Liver (tissue), 9 donors: ENCODE measurements around the gene ATXN7L3. TPM values are rescaled to one million over a fixed set of nuclear protein-coding genes. Genes with fewer than 3 reads are reported as not detected.

Source experiments
- DNase-seq: peaks from one replicate; pipeline ENCODE4 v3.0.0-alpha.2; 2017; ENCODE audit warnings: low spot score
- H3K27ac ChIP-seq, 2 donors: one replicate each; pipeline ENCODE4 v1.7.0; 2013; ENCODE audit warnings: inconsistent platforms in 2 of 2, low read length in 2 of 2, control low read depth in 1 of 2, low read depth in 1 of 2, mild to moderate bottlenecking in 1 of 2
- H3K27me3 ChIP-seq, 4 donors: one replicate each; pipeline versions ENCODE4 v1.6.1 to v1.7.0; 2013; ENCODE audit warnings: low read length in 3 of 4, inconsistent platforms in 1 of 4, mild to moderate bottlenecking in 1 of 4, moderate library complexity in 1 of 4; ENCODE audit not compliant: control insufficient read depth in 4 of 4, insufficient read depth in 4 of 4
- H3K36me3 ChIP-seq, 4 donors: one replicate each; pipeline versions ENCODE4 v1.6.1 to v1.7.0; 2013; ENCODE audit warnings: low read length in 3 of 4, mild to moderate bottlenecking in 3 of 4, low read depth in 1 of 4, moderate library complexity in 1 of 4; ENCODE audit not compliant: control insufficient read depth in 4 of 4, insufficient read depth in 3 of 4
- H3K4me1 ChIP-seq, 4 donors: one replicate each; pipeline versions ENCODE4 v1.6.1 to v1.7.0; 2013; ENCODE audit warnings: low read length in 3 of 4, mild to moderate bottlenecking in 3 of 4, moderate library complexity in 1 of 4; ENCODE audit not compliant: control insufficient read depth in 4 of 4, insufficient read depth in 4 of 4
- H3K4me3 ChIP-seq, 3 donors: one replicate each; pipeline versions ENCODE4 v1.6.1 to v1.7.0; 2013; ENCODE audit warnings: low read length in 3 of 3, control low read depth in 1 of 3, low read depth in 1 of 3, mild to moderate bottlenecking in 1 of 3
- H3K9ac ChIP-seq, 2 donors: one replicate each; pipeline ENCODE4 v1.7.0; 2013; ENCODE audit warnings: low read length in 2 of 2, mild to moderate bottlenecking in 2 of 2, moderate library complexity in 2 of 2, control low read depth in 1 of 2, low read depth in 1 of 2
- H3K9me3 ChIP-seq, 4 donors: one replicate each; pipeline versions ENCODE4 v1.6.1 to v1.7.0; 2013; ENCODE audit warnings: low read length in 3 of 4; ENCODE audit not compliant: control insufficient read depth in 4 of 4
- EGR1 ChIP-seq, 2 donors: IDR thresholded peaks; 2 replicates each; pipeline ENCODE4 v1.6.1; 2016 to 2018; ENCODE audit warnings: antibody characterized with exemption in 2 of 2, low read depth in 2 of 2
- FOXA1 ChIP-seq: IDR thresholded peaks from 2 replicates; pipeline ENCODE4 v1.6.1; 2016; ENCODE audit warnings: antibody characterized with exemption
- FOXA2 ChIP-seq: IDR thresholded peaks from 2 replicates; pipeline ENCODE4 v1.6.1; 2016; ENCODE audit warnings: antibody characterized with exemption
- GABPA ChIP-seq, 2 donors: IDR thresholded peaks in 1 of 2; conservative IDR thresholded peaks in 1 of 2; 2 replicates each; pipeline ENCODE4 v1.6.1; 2016; ENCODE audit warnings: antibody characterized with exemption in 2 of 2, mild to moderate bottlenecking in 1 of 2, moderate library complexity in 1 of 2
- HNF4A ChIP-seq, 2 donors: conservative IDR thresholded peaks; 2 replicates each; pipeline ENCODE4 v1.6.1; 2016; ENCODE audit warnings: antibody characterized with exemption in 2 of 2, mild to moderate bottlenecking in 2 of 2
- HNF4G ChIP-seq: IDR thresholded peaks from 2 replicates; pipeline ENCODE4 v1.6.1; 2016; ENCODE audit warnings: antibody characterized with exemption
- JUND ChIP-seq, 2 donors: IDR thresholded peaks; 2 replicates each; pipeline ENCODE4 v1.6.1; 2016; ENCODE audit warnings: antibody characterized with exemption in 2 of 2
- NR2F2 ChIP-seq: IDR thresholded peaks from 2 replicates; pipeline ENCODE4 v1.6.1; 2016; ENCODE audit warnings: antibody characterized with exemption
- RAD21 ChIP-seq, 2 donors: IDR thresholded peaks; 2 replicates each; pipeline ENCODE4 v1.6.1; 2016; ENCODE audit warnings: antibody characterized with exemption in 2 of 2, mild to moderate bottlenecking in 2 of 2
- RXRA ChIP-seq, 2 donors: IDR thresholded peaks; 2 replicates each; pipeline ENCODE4 v1.6.1; 2017 to 2018; ENCODE audit warnings: antibody characterized with exemption in 2 of 2, mild to moderate bottlenecking in 1 of 2
- SP1 ChIP-seq: IDR thresholded peaks from 2 replicates; pipeline ENCODE4 v1.6.1; 2018; ENCODE audit warnings: antibody characterized with exemption, mild to moderate bottlenecking
- TAF1 ChIP-seq: conservative IDR thresholded peaks from 2 replicates; pipeline ENCODE4 v1.6.1; 2016; ENCODE audit warnings: antibody characterized with exemption, mild to moderate bottlenecking
- YY1 ChIP-seq: IDR thresholded peaks from 2 replicates; pipeline ENCODE4 v1.6.1; 2016; ENCODE audit warnings: antibody characterized with exemption, mild to moderate bottlenecking
- WGBS: extraction: QIAGEN DNeasy Blood & Tissue Kit; methylation state at CpG from one replicate; pipeline ENCODE4 v1.1.7; 2013; 5-methylcytosine and 5-hydroxymethylcytosine counted together
- polyA plus RNA-seq, 2 donors: library from polyadenylated mRNA; stranded (reverse) in 1 of 2; unstranded in 1 of 2; fragments of 200-250 nt in 1 of 2; fragments of >200 nt in 1 of 2; fragmentation: Nextera tagmentation in 1 of 2; extraction: Ambion mirVana in 1 of 2; gene quantifications; one replicate each; pipeline versions ENCODE4 v1.2.1 to v1.2.3, GENCODE V29; 2013 to 2015
- total RNA-seq, 2 donors: library from RNA; depleted of rRNA; stranded (reverse); fragments of >200 nt; gene quantifications; one replicate each; pipeline ENCODE4 v1.2.3, GENCODE V29; 2014
- TF ChIP-seq, protein P1 (sequence below): fragments of 150-350 bp; IDR thresholded peaks from 2 replicates; pipeline ENCODE4 v1.5.1; 2017; ENCODE audit warnings: improper control_type of control experiment, low read depth, low read length; ENCODE audit not compliant: missing input control
- TF ChIP-seq, protein P2 (sequence below): IDR thresholded peaks from 2 replicates; pipeline ENCODE4 v1.6.1; 2016; ENCODE audit warnings: antibody characterized with exemption
- TF ChIP-seq, protein P3 (sequence below): IDR thresholded peaks from 2 replicates; pipeline ENCODE4 v1.6.1; 2016; ENCODE audit warnings: antibody characterized with exemption, mild to moderate bottlenecking
- TF ChIP-seq, protein P4 (sequence below): IDR thresholded peaks from 2 replicates; pipeline ENCODE4 v1.6.1; 2016; ENCODE audit warnings: antibody characterized with exemption
- TF ChIP-seq, protein P5 (sequence below): IDR thresholded peaks from 2 replicates; pipeline ENCODE4 v1.6.1; 2016; ENCODE audit warnings: antibody characterized with exemption
- donor health status: healthy.
- donor health status: healthy.
- donor health status: healthy.
- donor health status: healthy.
- donor health status: healthy.

ATXN7L3 gene
- total and polyA plus RNA-seq, 4 donors, result 5.1 to 20.9 (median 14.7) TPM

DNA sequence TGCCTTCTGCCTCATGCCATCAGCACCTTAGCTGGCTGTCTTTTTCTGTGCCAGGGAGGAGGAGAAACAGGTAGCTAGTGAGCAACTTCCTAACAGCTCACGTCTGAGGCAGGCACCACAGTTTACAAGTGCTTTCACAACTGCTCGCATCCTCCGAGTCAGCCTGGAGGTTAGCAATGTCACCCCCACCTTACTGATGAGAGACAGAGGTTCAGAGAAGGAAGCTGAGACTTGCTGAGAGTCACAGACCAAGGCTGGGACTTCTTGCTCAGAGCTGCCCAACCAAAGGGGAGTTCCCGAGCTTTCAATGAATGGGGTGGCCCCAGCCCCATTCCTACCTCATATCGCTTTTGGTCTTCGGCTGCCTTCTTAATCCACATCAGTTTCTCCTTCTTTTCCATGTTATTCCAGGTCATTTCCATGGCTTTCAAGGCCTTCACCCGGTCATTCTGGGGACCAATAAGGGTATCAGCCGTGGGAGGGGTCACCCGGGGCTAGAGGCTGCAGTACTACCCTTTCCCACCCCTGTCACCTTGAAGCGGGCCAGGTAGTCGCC lies 10.2 kb upstream of the ATXN7L3 start:
- DNase-seq, result no peak
- no peaks in the 10 kb centered on the region for H3K27me3 ChIP-seq
- TF ChIP-seq FOXA2 (no peak), NR2F2 (no peak), JUND (IDR thresholded peaks at IDR 0.05) (no peak), RAD21 (IDR thresholded peaks at IDR 0.05) (no peak), YY1 (no peak), EGR1 (IDR thresholded peaks at IDR 0.05; ENCODE audit: low read depth in 2 of 2) (no peak), SP1 (no peak), HNF4G (no peak), FOXA1 (no peak), TAF1 (no peak), RXRA (IDR thresholded peaks at IDR 0.05) (no peak), HNF4A (conservative IDR thresholded peaks at IDR 0.05) (no peak), GABPA (IDR thresholded peaks at IDR 0.05 in 1 of 2, conservative IDR thresholded peaks at IDR 0.05 in 1 of 2) (no peak)
- TF ChIP-seq, protein P1, sequence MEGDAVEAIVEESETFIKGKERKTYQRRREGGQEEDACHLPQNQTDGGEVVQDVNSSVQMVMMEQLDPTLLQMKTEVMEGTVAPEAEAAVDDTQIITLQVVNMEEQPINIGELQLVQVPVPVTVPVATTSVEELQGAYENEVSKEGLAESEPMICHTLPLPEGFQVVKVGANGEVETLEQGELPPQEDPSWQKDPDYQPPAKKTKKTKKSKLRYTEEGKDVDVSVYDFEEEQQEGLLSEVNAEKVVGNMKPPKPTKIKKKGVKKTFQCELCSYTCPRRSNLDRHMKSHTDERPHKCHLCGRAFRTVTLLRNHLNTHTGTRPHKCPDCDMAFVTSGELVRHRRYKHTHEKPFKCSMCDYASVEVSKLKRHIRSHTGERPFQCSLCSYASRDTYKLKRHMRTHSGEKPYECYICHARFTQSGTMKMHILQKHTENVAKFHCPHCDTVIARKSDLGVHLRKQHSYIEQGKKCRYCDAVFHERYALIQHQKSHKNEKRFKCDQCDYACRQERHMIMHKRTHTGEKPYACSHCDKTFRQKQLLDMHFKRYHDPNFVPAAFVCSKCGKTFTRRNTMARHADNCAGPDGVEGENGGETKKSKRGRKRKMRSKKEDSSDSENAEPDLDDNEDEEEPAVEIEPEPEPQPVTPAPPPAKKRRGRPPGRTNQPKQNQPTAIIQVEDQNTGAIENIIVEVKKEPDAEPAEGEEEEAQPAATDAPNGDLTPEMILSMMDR, result no peak
- TF ChIP-seq, protein P2, sequence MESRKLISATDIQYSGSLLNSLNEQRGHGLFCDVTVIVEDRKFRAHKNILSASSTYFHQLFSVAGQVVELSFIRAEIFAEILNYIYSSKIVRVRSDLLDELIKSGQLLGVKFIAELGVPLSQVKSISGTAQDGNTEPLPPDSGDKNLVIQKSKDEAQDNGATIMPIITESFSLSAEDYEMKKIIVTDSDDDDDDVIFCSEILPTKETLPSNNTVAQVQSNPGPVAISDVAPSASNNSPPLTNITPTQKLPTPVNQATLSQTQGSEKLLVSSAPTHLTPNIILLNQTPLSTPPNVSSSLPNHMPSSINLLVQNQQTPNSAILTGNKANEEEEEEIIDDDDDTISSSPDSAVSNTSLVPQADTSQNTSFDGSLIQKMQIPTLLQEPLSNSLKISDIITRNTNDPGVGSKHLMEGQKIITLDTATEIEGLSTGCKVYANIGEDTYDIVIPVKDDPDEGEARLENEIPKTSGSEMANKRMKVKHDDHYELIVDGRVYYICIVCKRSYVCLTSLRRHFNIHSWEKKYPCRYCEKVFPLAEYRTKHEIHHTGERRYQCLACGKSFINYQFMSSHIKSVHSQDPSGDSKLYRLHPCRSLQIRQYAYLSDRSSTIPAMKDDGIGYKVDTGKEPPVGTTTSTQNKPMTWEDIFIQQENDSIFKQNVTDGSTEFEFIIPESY, result no peak
- TF ChIP-seq, protein P3, sequence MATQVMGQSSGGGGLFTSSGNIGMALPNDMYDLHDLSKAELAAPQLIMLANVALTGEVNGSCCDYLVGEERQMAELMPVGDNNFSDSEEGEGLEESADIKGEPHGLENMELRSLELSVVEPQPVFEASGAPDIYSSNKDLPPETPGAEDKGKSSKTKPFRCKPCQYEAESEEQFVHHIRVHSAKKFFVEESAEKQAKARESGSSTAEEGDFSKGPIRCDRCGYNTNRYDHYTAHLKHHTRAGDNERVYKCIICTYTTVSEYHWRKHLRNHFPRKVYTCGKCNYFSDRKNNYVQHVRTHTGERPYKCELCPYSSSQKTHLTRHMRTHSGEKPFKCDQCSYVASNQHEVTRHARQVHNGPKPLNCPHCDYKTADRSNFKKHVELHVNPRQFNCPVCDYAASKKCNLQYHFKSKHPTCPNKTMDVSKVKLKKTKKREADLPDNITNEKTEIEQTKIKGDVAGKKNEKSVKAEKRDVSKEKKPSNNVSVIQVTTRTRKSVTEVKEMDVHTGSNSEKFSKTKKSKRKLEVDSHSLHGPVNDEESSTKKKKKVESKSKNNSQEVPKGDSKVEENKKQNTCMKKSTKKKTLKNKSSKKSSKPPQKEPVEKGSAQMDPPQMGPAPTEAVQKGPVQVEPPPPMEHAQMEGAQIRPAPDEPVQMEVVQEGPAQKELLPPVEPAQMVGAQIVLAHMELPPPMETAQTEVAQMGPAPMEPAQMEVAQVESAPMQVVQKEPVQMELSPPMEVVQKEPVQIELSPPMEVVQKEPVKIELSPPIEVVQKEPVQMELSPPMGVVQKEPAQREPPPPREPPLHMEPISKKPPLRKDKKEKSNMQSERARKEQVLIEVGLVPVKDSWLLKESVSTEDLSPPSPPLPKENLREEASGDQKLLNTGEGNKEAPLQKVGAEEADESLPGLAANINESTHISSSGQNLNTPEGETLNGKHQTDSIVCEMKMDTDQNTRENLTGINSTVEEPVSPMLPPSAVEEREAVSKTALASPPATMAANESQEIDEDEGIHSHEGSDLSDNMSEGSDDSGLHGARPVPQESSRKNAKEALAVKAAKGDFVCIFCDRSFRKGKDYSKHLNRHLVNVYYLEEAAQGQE, result no peak
- TF ChIP-seq, protein P4, sequence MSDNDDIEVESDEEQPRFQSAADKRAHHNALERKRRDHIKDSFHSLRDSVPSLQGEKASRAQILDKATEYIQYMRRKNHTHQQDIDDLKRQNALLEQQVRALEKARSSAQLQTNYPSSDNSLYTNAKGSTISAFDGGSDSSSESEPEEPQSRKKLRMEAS, result no peak
- TF ChIP-seq, protein P5, sequence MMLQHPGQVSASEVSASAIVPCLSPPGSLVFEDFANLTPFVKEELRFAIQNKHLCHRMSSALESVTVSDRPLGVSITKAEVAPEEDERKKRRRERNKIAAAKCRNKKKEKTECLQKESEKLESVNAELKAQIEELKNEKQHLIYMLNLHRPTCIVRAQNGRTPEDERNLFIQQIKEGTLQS, result no peak
- H3K27ac ChIP-seq, result no peak overlapping the region
- 70% methylated on average over 11 of the region's 11 CpGs for WGBS
- no peak overlapping the region for H3K9ac ChIP-seq
- H3K4me3 ChIP-seq, result no peak overlapping the region
- peaks cover 5 to 45% (median 33%) of the 10 kb centered on the region in 4 donors for H3K36me3 ChIP-seq
- H3K9me3 ChIP-seq, result no peaks in the 10 kb centered on the region
- peaks cover 0 to 12% (median 5%) of the 10 kb centered on the region in 4 donors for H3K4me1 ChIP-seq
